Upper lobe of left lung (tissue), 6 donors: ENCODE data around the gene KDM8. TPM values are rescaled to one million over a fixed set of nuclear protein-coding genes. Genes with fewer than 3 reads are reported as not detected.

ENCODE experiments used
- ATAC-seq, 2 donors: fragments of 200-7000 bp; cut with Tn5 transposase; one replicate each; pipeline ENCODE4 v1.9.1; 2022; ENCODE audit warnings: mild to moderate bottlenecking in 2 of 2, moderate library complexity in 2 of 2; ENCODE audit not compliant: low FRiP score in 2 of 2
- DNase-seq, 2 donors: peaks; one replicate each; pipeline ENCODE4 v3.0.0-alpha.2; 2019 to 2020
- H3K27ac ChIP-seq, 4 donors: fragments of 200-600 bp; sonication (generic); one replicate each; pipeline ENCODE4 v1.5.1; 2016 to 2019
- H3K27me3 ChIP-seq, 4 donors: fragments of 200-600 bp; sonication (generic); one replicate each; pipeline ENCODE4 v1.5.1; 2017 to 2019
- H3K36me3 ChIP-seq, 4 donors: fragments of 200-600 bp; sonication (generic); one replicate each; pipeline ENCODE4 v1.5.1; 2016 to 2019
- H3K4me1 ChIP-seq, 4 donors: fragments of 200-600 bp; sonication (generic); one replicate each; pipeline ENCODE4 v1.5.1; 2018 to 2019
- H3K4me3 ChIP-seq, 4 donors: fragments of 200-600 bp; sonication (generic); one replicate each; pipeline ENCODE4 v1.5.1; 2017 to 2019; ENCODE audit warnings: mild to moderate bottlenecking in 2 of 4, moderate library complexity in 1 of 4
- H3K9me3 ChIP-seq, 4 donors: fragments of 200-600 bp; sonication (generic); one replicate each; pipeline ENCODE4 v1.5.1; 2018 to 2019
- EP300 ChIP-seq, 4 donors: sonication (generic); formaldehyde crosslinking; IDR thresholded peaks; one replicate each; pipeline ENCODE4 v1.5.1; 2017; ENCODE audit warnings: antibody characterized with exemption in 4 of 4, control low read depth in 2 of 4
- POLR2A ChIP-seq, 4 donors: fragments of 450-650 bp; IDR thresholded peaks; one replicate each; pipeline ENCODE4 v1.5.1; 2016 to 2017; ENCODE audit warnings: antibody characterized with exemption in 4 of 4, mild to moderate bottlenecking in 2 of 4
- POLR2AphosphoS5 ChIP-seq, 2 donors: sonication (generic); formaldehyde crosslinking; IDR thresholded peaks; one replicate each; pipeline ENCODE4 v1.5.1; 2017; ENCODE audit warnings: antibody characterized with exemption in 2 of 2
- WGBS, 2 donors: methylation state at CpG; one replicate each; pipeline ENCODE4 v1.1.5; 2017 to 2018; 5-methylcytosine and 5-hydroxymethylcytosine counted together
- total RNA-seq, 6 donors: library from RNA; depleted of rRNA in 4 of 6; stranded (reverse); fragments of >200 nt in 4 of 6; gene quantifications; one replicate each; pipeline versions ENCODE4 v1.1.0 to v1.2.1, GENCODE V29; 2016 to 2021
- TF ChIP-seq, protein P1 (sequence below), 6 experiments: fragments of 450-650 bp in 4 of 6; fragments of 200-600 bp in 2 of 6; sonication (generic) in 2 of 6; IDR thresholded peaks; one replicate each; pipeline ENCODE4 v1.5.1; 2016 to 2019; ENCODE audit warnings: antibody characterized with exemption in 6 of 6
- donor health status: DM: no; HTN: no; CAD: no; lungs with moderate emphysema.
- donor health status: DM: no; HTN: yes; CAD: no; lungs with severe emphysema.

Gene KDM8
- total RNA-seq, 6 donors from 2014 or later, result 5.1 to 50.3 (median 6.2) TPM

DNA sequence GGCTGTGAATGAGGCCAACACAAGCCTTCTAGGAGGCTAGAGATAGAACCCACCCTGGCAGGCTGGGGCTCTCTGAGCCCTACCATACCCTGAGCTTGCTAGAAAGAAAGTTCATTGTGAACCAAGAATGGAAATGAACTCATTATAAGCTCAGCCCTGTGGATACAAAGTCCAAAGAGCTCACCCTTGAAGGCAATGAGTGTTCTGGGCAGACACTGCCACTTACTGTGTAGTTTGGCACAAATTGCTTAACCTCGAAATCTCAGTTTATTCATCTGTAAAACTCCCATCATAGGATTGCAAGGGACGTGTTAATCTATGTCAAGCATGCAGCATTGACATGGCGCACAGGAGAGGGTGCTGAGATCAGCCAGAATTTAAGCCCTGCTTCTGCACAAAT is 5.5 kb downstream of the KDM8 start:
- peaks cover 6 to 18% (median 8%) of the 10 kb centered on the region in 4 donors for H3K4me1 ChIP-seq
- DNase-seq, result no peak
- H3K27me3 ChIP-seq, result no peaks in the 10 kb centered on the region
- ATAC-seq, result no peak
- TF ChIP-seq POLR2A (IDR thresholded peaks at IDR 0.05) (no peak), EP300 (IDR thresholded peaks at IDR 0.05) (no peak), POLR2AphosphoS5 (IDR thresholded peaks at IDR 0.05) (no peak)
- TF ChIP-seq, protein P1, sequence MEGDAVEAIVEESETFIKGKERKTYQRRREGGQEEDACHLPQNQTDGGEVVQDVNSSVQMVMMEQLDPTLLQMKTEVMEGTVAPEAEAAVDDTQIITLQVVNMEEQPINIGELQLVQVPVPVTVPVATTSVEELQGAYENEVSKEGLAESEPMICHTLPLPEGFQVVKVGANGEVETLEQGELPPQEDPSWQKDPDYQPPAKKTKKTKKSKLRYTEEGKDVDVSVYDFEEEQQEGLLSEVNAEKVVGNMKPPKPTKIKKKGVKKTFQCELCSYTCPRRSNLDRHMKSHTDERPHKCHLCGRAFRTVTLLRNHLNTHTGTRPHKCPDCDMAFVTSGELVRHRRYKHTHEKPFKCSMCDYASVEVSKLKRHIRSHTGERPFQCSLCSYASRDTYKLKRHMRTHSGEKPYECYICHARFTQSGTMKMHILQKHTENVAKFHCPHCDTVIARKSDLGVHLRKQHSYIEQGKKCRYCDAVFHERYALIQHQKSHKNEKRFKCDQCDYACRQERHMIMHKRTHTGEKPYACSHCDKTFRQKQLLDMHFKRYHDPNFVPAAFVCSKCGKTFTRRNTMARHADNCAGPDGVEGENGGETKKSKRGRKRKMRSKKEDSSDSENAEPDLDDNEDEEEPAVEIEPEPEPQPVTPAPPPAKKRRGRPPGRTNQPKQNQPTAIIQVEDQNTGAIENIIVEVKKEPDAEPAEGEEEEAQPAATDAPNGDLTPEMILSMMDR (IDR thresholded peaks at IDR 0.05), result no peak
- no peaks in the 10 kb centered on the region for H3K9me3 ChIP-seq
- peaks cover 7 to 33% (median 16%) of the 10 kb centered on the region in 4 donors for H3K36me3 ChIP-seq
- no peak overlapping the region for H3K27ac ChIP-seq
- H3K4me3 ChIP-seq, result no peak overlapping the region
- WGBS, 2 donors, result 92 to 96% methylated on average over 3 of the region's 3 CpGs

- Histone ChIP-seq H3K27ac (no peak overlapping the region), H3K4me3 (no peak overlapping the region), H3K4me1 (peaks cover 2 to 11% (median 4%) of the 10 kb centered on the region in 4 donors), H3K27me3 (no peaks in the 10 kb centered on the region), H3K36me3 (peaks cover 7 to 41% (median 20%) of the 10 kb centered on the region in 4 donors), H3K9me3 (no peaks in the 10 kb centered on the region)
- TF ChIP-seq POLR2A (IDR thresholded peaks at IDR 0.05) (no peak), EP300 (IDR thresholded peaks at IDR 0.05) (no peak), POLR2AphosphoS5 (IDR thresholded peaks at IDR 0.05) (no peak)
- TF ChIP-seq, protein P1 (IDR thresholded peaks at IDR 0.05), result no peak
- no peak for ATAC-seq
- DNase-seq, result no peak
- 95 to 96% methylated on average over 7 to 8 of the region's 8 CpGs for WGBS, 2 donors
Observed at GRCh38 chr16:27209591-27209990, 6.3 kb downstream of the KDM8 start.

GRCh38 chr16:27210174-27210573 is 6.8 kb downstream of the KDM8 start:
- H3K4me1 ChIP-seq, result peaks cover 0 to 5% (median 0%) of the 10 kb centered on the region in 4 donors
- no peaks in the 10 kb centered on the region for H3K27me3 ChIP-seq
- WGBS, 2 donors, result 93% methylated on average over 16 to 17 of the region's 17 CpGs
- no peak overlapping the region for H3K4me3 ChIP-seq
- ATAC-seq (no peak), DNase-seq (no peak)
- no peaks in the 10 kb centered on the region for H3K9me3 ChIP-seq
- H3K27ac ChIP-seq, result no peak overlapping the region
- H3K36me3 ChIP-seq, result peaks cover 7 to 47% (median 22%) of the 10 kb centered on the region in 4 donors
- TF ChIP-seq EP300 (IDR thresholded peaks at IDR 0.05) (no peak), POLR2AphosphoS5 (IDR thresholded peaks at IDR 0.05) (no peak), POLR2A (IDR thresholded peaks at IDR 0.05) (no peak)
- TF ChIP-seq, protein P1 (IDR thresholded peaks at IDR 0.05), result no peak

DNA sequence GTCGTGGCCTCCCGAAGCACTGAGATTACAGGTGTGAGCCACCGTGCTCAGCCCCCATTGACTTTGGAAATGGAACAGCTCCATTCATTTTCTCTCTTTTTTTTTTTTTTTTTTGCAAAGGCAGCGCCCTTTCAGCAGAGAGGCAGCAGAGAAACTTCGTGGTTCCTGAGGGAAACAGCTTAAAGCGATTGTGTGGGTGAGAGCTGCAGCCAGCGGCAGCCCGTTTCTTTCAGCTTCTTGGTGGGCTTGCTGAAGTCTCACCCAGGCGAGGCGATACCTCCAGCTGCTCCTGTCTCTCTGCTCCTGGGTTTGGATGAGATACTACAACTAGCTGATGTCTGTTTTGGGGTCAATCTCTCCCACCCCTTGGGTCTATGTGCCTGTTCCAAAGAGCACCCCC is 7.7 kb downstream of the KDM8 start:
- no peaks in the 10 kb centered on the region for H3K4me1 ChIP-seq
- TF ChIP-seq, protein P1 (IDR thresholded peaks at IDR 0.05), result no peak
- TF ChIP-seq POLR2A (IDR thresholded peaks at IDR 0.05) (no peak), POLR2AphosphoS5 (IDR thresholded peaks at IDR 0.05) (no peak), EP300 (IDR thresholded peaks at IDR 0.05) (no peak)
- no peaks in the 10 kb centered on the region for H3K27me3 ChIP-seq
- no peak overlapping the region for H3K4me3 ChIP-seq
- ATAC-seq (no peak), DNase-seq (no peak)
- no peaks in the 10 kb centered on the region for H3K9me3 ChIP-seq
- H3K27ac ChIP-seq, result no peak overlapping the region
- WGBS, 2 donors, result 82 to 92% methylated on average over 10 of the region's 10 CpGs
- peaks cover 7 to 55% (median 28%) of the 10 kb centered on the region in 4 donors for H3K36me3 ChIP-seq
